HFF-Myc (cell line): ENCODE data around the gene MDFI.

Source experiments
- DNase-seq: peaks from one replicate; pipeline ENCODE4 v3.0.0-alpha.2; 2011; ENCODE audit warnings: low read depth; ENCODE audit errors: extremely low read depth
- H3K4me3 ChIP-seq: replicated peaks from 2 replicates; pipeline ENCODE4 v1.5.1; 2011; ENCODE audit warnings: low read depth, mild to moderate bottlenecking, control low read depth, low read length
- TF ChIP-seq, protein P1 (sequence below): IDR thresholded peaks from 2 replicates; pipeline ENCODE4 v1.5.1; 2012; ENCODE audit warnings: mild to moderate bottlenecking, low read depth, low read length, control low read depth; ENCODE audit errors: missing control alignments

MDFI gene

DNA sequence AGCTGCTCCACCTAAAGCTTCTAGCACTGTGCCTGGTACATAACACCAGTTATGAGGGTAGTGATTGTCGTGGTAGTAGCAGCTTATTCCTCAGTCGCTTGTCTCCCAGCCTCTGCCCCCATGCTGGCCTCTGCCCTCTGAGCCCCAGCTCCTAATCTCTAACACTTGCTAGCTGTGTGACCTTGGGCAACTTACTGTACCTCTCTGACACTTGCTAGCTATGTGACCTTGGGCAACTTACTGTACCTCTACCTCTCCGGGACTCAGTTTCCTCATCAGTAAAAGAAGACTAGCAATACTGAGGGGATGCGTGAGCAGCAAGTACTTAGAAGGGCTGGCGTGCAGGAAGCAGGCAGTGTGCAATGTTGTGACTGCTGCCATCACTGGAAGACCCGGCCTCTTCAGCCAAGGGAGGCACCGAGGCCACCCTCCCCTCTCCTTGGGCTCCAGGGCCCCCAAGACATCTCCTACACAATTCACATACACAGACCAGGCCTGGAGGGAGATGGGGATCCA lies 9.9 kb downstream of the MDFI start:
- H3K4me3 ChIP-seq: no peak overlapping the region
- no peak for DNase-seq
- TF ChIP-seq, protein P1, sequence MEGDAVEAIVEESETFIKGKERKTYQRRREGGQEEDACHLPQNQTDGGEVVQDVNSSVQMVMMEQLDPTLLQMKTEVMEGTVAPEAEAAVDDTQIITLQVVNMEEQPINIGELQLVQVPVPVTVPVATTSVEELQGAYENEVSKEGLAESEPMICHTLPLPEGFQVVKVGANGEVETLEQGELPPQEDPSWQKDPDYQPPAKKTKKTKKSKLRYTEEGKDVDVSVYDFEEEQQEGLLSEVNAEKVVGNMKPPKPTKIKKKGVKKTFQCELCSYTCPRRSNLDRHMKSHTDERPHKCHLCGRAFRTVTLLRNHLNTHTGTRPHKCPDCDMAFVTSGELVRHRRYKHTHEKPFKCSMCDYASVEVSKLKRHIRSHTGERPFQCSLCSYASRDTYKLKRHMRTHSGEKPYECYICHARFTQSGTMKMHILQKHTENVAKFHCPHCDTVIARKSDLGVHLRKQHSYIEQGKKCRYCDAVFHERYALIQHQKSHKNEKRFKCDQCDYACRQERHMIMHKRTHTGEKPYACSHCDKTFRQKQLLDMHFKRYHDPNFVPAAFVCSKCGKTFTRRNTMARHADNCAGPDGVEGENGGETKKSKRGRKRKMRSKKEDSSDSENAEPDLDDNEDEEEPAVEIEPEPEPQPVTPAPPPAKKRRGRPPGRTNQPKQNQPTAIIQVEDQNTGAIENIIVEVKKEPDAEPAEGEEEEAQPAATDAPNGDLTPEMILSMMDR: no peak

DNA sequence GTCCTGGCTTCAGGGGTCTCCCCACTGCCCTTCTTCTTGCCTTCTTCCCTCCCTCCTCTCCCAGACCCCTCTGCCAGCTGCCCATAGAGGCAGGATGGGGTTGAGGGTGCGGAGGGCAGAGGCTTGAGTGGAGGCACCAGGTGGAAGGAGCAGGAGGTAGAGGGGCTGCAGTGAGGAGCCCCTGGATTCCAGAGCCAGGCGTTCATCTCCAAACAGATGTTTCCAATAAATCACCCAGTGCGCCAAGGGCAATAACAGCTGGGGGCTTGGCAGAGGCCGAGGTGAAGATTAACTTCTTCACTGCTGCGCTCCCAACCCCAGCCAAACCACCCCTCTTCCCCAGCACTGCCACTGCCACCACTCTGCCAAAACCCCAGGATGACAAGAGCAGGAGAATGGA lies 10.7 kb downstream of the MDFI start:
- TF ChIP-seq, protein P1: no peak
- DNase-seq: no peak
- H3K4me3 ChIP-seq: no peak overlapping the region

DNA sequence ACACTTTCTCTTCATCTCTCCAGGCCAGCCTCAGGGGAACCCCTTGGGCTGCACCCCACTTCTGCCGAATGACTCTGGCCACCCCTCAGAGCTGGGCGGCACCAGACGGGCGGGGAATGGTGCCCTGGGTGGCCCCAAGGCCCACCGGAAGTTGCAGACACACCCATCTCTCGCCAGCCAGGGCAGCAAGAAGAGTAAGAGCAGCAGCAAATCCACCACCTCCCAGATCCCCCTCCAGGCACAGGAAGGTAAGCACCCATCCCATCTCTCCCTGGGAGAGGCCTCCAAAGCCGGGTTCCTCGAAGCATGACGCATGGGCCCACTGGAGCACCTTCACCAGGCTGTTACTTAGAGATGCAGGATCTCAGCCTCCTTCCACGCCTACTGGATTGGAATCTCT lies 11.3 kb downstream of the MDFI start:
- DNase-seq: no peak
- TF ChIP-seq, protein P1: no peak
- H3K4me3 ChIP-seq: no peak overlapping the region

DNA sequence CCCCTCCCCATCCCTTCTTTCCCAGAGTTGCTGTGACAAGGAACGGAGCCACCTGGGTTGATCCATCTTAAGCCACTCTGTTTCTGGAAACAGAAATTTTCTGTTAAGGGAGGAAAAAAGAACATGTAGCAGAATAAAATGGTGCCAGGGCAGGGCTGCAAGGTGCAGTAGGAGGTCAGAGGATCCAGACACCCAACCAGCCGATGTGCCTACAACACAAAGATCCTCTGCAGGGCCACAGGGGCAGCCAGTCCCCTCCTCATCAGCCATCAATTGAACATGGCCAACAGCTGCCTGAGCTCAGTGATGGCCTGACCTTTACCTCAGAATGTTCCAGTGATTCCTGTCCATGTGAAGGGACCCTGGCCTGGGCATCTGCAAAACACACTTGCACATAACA lies 11.9 kb downstream of the MDFI start:
- H3K4me3 ChIP-seq: no peak overlapping the region
- DNase-seq: no peak
- TF ChIP-seq, protein P1: no peak

DNA sequence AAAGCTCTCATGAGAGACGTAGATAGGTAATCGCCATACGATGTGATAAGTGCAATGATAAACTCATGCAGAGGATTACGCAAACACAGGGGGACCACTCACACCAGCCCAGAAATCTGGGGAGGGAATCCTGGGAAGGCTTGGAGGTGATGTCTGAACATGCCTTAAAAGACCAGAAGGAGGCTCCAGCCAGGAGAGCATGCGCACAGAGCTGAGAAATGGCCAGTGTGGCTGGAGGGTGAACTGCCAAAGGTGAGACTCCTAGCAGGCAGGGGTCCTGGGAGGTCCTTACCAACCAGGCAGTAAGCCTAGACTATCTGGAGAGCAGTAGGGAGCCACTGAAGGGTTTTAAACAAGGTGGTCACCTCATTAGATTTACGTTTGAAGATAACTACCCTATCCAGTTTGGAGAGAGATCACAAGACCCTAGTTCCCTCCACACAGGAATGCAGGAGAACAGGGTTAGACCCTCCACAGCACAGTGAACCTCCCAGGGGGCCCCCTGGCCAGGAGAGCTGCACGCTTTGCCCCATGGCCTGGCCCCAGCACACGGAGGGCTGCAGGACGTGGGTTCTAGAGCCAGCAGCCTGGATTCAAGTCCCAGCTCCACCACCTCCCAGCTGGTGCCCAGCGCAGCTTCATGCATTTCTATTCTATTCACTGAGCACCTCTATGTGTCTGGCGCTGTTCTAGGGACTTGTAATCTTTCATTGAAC lies 13.1 kb downstream of the MDFI start:
- H3K4me3 ChIP-seq: no peak overlapping the region
- no peak for DNase-seq
- TF ChIP-seq, protein P1: no peak

DNA sequence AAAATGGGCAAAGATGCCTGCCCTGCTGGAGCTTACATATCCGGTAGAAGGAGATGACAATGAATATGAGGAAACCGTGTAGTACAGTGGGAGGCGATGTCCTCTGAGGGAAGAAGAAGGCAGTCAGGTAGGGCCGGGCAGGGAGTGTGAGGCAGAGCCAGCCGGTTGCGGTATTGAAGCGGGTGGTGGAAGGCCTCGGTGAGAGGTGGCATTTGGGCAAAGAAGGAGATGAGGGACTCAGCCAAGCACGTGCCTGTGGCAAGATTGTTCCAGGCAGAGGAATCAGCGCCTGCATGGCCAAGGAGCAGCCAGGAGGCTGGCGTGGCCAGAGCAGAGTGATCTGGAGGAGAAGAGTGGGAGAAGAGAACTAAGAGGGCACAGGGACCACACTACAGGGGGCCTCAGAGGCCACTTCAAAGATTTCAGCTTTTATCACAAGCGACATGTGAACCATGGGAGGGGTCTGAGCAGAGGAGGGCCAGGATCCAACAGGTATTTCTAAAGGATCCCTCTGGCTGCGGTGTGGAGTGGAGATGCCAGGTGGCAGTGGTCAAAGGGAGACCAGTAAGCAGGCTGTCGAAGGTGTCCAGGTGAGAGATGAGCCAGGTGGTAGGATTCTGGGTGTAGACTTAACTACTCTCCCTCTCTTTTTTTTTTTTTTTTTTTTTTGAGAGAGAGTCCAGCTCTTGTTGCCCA lies 13.8 kb downstream of the MDFI start:
- no peak overlapping the region for H3K4me3 ChIP-seq
- DNase-seq: no peak
- TF ChIP-seq, protein P1: no peak
